ENCODE data around the gene NFE2L3.

DNA sequence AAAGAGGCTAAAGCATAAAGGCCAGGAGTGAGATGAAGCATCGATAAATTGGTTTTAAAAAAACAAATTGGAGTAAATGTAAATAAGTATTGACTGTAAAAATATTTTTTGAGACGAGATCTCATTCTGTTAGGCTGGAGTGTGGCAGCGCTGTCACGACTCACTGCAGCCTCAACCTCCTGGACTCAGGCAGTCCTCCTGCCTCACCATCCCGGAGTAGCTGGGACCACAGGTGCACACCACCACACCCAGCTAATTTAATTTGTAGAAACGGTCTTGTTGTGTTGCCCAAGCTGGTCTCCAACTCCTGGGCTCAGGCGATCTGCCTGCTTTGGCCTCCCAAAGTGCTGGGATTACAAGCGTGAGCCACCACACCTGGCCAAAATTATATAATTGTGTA is 30.7 kb downstream of the NFE2L3 start:
- TF ChIP-seq, protein P1, sequence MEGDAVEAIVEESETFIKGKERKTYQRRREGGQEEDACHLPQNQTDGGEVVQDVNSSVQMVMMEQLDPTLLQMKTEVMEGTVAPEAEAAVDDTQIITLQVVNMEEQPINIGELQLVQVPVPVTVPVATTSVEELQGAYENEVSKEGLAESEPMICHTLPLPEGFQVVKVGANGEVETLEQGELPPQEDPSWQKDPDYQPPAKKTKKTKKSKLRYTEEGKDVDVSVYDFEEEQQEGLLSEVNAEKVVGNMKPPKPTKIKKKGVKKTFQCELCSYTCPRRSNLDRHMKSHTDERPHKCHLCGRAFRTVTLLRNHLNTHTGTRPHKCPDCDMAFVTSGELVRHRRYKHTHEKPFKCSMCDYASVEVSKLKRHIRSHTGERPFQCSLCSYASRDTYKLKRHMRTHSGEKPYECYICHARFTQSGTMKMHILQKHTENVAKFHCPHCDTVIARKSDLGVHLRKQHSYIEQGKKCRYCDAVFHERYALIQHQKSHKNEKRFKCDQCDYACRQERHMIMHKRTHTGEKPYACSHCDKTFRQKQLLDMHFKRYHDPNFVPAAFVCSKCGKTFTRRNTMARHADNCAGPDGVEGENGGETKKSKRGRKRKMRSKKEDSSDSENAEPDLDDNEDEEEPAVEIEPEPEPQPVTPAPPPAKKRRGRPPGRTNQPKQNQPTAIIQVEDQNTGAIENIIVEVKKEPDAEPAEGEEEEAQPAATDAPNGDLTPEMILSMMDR (IDR thresholded peaks at IDR 0.05): no peak
- no peak for TF ChIP-seq POLR2A (IDR thresholded peaks at IDR 0.05)
- peak in 1 of 2 donors; percentile 16 for TF ChIP-seq POLR2AphosphoS5 (IDR thresholded peaks at IDR 0.05; ENCODE audit: insufficient read depth in 1 of 2, low read depth in 1 of 2)
